KOPT-K1 (cell line): ENCODE data around the gene SETD3.

ENCODE experiments used
- H3K27ac ChIP-seq: fragments of 200-600 bp; sonication (generic); 2 replicates; pipeline ENCODE4 v1.5.1; 2016; ENCODE audit warnings: antibody characterized with exemption, mild to moderate bottlenecking, low read depth, low read length; ENCODE audit not compliant: poor library complexity, severe bottlenecking
- H3K36me3 ChIP-seq: fragments of 200-600 bp; sonication (generic); 2 replicates; pipeline ENCODE4 v1.5.1; 2017; ENCODE audit warnings: antibody characterized with exemption, mild to moderate bottlenecking, low read length, moderate library complexity; ENCODE audit not compliant: insufficient read depth
- H3K9me3 ChIP-seq: fragments of 200-600 bp; sonication (generic); 2 replicates; pipeline ENCODE4 v1.5.1; 2017; ENCODE audit warnings: antibody characterized with exemption, low read length, mild to moderate bottlenecking; ENCODE audit not compliant: insufficient read depth, poor library complexity, severe bottlenecking

Gene SETD3

DNA sequence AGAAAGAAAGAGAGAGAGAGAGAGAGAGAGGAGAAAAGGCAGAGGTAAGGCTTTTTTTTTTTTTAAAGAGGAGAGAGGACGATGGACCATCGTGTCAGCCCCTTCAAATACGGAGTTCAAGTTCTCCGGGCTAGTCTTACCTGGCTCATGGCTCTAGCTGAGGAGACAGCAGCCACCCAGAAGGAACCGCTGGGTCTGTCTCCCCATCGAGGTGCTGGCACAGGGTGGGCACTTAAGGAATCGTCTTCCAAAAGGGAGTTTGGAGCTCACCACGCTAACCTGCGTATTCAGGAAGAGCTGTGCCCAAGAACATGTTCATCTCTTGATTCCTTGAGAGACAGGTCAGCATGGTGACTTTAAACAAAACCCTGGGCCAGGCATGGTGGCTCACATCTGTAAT, 102.7 kb downstream of the SETD3 start:
- no peaks in the 10 kb centered on the region for H3K36me3 ChIP-seq
- no peaks in the 10 kb centered on the region for H3K9me3 ChIP-seq
- H3K27ac ChIP-seq, result no peak overlapping the region

DNA sequence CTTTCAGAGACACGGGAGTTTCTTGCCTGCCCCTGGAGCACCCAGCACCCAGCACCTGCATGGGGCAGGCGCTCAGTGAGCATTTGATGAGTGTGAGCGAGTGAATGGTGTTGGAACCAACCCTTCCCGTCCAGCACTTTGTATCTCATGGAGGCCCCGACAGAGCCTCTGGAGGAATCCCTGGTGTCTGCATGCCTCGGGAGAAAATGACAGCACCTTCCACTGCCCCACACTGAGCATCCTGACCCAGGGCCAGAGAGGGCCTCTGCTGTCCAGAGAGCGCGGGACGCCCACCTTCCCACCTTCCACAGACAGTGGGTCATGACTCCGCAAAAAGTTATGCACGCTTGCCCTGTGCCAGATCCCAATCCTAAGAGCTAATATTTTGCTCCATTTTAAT, 105.7 kb downstream of the SETD3 start:
- no peaks in the 10 kb centered on the region for H3K36me3 ChIP-seq
- H3K9me3 ChIP-seq, result no peaks in the 10 kb centered on the region
- no peak overlapping the region for H3K27ac ChIP-seq

DNA sequence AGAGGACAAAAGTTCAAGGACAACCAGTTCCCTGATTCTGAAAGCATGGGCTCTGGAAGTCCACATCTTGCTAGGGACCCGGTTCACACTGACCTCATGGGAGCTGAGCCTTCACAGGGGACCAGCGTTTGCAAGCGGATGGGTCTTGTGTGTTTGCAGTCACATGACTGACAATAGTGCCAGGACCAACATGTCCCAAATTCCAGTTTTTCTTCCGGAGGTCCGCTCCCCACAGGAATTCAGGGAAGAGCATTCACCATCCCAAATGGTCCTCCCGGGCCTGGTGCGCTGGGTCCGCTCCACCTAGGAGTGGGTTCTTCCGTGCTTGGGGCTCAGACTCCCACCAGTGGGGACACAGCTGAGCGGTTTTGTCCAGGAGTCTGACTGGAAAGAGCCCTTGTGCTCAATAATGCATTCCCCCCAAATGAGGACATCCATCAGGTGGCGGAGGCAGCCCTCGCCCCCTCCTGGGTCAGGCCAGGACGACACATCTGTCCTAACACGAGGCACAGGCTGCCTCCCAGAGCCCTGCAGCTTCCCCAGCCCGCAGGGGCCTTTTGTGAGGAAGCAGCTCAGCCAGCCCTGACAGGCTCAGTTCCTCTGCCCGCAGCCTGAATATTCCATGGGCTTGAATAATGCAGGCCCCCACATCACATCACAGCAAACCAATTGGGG, 116.9 kb downstream of the SETD3 start:
- Histone ChIP-seq H3K9me3 (no peaks in the 10 kb centered on the region), H3K36me3 (no peaks in the 10 kb centered on the region), H3K27ac (no peak overlapping the region)

DNA sequence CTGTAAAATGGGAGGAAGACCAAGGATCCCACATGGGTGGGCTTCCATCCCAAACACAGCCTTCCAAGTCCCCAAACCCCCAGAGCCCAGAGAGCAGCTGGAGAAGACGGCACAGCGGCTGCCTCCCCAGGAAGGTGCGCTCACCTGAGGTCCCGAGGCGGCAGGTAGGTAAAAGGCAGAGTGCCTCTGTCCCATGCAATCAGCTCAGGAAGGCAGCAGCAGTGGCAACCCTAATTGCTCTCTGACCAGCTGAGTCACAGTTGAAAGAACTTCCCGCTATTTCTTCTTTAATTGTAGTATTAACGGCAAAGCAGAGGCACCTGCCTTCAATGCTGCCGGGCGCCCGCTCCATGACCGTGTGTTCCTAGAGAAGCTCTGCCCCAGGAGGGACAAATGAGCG, 117.6 kb downstream of the SETD3 start:
- no peaks in the 10 kb centered on the region for H3K36me3 ChIP-seq
- no peak overlapping the region for H3K27ac ChIP-seq
- H3K9me3 ChIP-seq, result no peaks in the 10 kb centered on the region

DNA sequence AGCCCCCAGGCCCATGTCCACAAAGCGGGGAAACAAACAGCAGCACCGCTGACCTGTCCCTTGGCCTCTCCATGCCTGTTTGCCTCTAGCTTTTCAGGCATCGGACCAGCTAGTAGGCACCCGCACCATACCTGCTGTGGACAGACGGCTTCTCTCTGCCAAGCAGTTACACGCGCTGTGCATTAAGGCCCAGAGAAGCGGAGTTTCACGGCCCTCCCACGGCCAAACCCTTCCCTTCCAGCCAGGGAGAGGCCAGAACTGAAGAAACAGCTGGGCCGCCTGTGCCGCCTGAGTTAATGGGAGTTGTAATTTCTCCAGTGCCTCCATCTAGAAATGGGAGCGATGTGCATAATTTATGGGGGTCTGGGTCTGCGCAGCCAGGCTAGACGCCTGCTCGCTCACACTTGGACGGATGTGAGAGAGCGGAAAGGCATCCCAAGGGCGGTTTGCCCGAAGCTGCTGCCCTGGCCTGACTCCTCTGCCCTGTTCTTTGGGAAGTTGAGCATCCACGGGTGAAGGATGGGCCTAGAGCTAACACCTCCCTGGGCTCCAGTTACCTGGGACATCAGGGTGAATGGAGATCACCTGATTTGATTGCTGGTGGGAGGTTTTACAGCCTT, 119.0 kb downstream of the SETD3 start:
- Histone ChIP-seq H3K36me3 (no peaks in the 10 kb centered on the region), H3K27ac (no peak overlapping the region), H3K9me3 (no peaks in the 10 kb centered on the region)

DNA sequence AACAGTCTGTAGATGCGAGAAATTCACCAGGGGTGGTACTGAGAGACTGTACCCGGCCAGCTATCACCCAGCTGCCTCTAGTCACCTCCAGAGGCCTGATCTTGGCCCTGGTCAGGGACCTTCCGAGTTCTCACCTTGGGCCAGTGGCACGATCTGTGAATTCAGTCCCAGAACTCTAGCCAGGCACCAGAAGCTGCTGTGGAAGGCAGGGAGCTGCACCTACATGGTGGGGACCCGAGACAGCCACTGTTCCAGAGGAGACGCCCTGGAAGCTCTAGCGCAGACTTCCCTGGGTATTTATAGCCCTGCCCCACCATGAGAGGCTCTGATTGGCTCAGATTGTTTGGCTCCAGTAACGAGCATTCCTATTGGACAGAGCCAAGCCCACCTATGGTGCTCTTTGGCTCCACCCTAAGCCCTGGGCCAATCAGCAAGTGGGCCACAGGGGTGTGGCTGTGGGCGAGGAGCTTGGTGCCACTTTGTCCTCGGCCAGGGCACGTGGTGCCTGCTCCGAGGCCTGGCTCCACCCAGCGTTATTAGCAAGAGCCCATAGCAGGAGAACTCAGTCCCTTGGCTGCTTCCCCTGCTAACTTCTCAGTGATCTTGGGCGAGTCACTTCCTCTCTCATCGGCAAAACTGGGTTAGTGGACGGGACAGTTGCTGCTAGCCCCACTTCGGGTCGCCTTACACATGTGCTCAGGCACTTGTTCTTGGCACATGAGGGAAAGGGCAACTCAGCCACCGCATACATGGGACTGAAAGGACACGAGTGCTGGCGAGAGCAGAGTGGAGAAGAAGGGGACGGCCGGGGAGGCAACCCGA, 119.7 kb downstream of the SETD3 start:
- no peaks in the 10 kb centered on the region for H3K9me3 ChIP-seq
- H3K27ac ChIP-seq, result no peak overlapping the region
- H3K36me3 ChIP-seq, result no peaks in the 10 kb centered on the region

DNA sequence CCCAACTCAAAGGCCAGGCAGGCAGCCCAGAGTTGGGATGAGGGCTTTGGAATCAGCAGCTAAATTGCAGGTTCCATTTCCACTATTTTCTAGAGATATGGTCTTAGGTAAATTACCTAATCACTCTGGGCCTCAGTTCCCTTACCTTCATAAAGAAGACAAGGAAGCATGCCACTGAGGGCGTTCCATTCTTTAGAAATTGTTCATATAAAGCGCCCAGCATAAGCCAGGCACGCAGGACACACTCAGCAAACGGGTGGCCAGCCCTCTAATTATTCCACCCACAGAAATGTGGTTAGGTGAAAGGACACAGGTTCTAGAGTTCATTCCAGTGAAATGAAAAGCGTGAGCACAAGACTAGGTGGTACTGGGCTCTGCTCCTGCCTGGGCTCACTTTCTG, 120.8 kb downstream of the SETD3 start:
- no peaks in the 10 kb centered on the region for H3K9me3 ChIP-seq
- H3K27ac ChIP-seq, result no peak overlapping the region
- H3K36me3 ChIP-seq, result no peaks in the 10 kb centered on the region

DNA sequence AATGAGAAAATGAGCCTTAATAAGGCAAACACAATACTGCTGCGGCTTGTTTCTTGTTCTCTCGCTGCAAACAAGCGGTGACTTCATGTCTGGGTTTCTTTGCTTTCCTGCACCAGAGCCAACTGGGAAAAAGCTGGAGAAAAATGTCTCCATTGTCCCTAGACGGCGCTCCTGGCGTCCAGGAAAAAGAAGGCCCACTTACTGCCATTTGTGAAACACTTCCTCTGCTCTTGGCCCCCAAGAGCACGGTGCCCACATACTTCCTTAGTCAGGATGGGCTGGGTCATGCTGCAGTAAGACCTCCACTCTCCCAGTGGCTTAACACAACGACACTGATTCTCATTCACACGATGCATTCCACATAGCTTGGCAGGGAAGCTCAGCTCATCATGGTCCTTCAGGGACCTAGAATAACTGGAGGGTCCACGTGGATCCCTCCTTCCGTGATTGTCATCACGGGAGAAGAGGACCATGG, 122.7 kb downstream of the SETD3 start:
- no peaks in the 10 kb centered on the region for H3K9me3 ChIP-seq
- no peak overlapping the region for H3K27ac ChIP-seq
- H3K36me3 ChIP-seq, result no peaks in the 10 kb centered on the region

DNA sequence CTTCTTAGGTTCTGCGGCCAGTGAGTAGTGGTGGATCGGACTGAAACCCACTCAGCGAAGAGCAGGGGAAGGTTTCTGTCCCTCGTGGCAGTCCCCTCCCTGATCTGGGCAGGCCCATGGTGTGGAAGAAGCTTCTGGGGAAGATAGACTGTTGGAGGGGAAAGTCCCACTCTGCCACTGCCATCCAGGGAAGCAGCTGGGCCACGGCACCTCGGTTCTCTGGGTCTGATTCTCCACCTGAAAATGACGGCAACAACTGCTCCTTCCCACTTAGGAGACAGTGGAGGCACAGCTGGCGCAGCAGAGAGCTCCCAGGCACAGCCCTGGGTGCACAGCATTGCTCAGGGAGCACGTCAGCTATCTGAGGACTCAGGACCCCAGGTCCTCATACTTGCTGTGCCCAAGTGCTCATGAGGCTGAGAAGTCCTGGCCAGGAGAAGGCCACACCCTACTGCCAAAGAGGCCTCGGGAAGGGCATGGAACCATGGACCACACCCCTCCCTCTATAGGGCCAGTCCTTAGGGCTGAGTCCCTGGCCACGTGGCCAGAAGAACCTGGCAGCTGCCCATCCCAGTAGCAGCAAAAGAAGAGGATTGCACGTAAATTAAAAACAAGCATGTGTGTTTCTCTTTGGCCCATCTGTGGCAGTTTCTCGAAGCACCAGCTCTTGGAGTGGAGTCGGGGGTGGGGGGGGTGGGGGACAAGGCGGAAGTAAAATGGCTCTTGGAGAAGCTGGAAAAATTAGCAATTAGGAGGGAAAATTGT, 123.3 kb downstream of the SETD3 start:
- H3K36me3 ChIP-seq, result no peaks in the 10 kb centered on the region
- no peak overlapping the region for H3K27ac ChIP-seq
- no peaks in the 10 kb centered on the region for H3K9me3 ChIP-seq

DNA sequence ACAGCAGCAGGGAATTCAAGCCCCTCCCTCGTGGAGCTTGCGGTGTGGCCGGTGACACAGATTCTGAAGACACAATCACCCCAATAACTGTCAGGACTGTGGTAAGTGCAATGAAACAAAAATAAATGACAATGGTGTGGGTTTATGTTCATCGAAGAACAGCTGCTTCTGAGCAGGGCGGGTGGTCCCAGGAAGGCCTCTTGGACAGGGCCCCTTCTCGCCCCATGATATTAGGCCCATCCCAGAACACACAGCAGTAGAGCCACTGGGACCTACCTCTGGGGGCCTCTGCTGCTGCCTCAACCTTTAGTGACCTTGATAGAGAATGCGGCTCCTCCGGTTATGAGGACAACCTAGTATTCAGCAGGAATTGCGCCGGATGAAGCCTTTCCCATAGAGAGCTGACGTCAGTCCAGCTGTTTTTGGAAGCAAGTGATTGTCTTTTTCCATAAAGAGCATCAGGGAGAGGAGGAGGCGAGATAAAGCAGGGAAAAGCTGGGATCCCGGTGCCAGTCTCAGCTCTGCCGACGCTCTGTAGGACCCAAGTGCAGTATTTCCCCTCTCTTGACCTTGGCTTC, 124.5 kb downstream of the SETD3 start:
- Histone ChIP-seq H3K9me3 (no peaks in the 10 kb centered on the region), H3K36me3 (no peaks in the 10 kb centered on the region), H3K27ac (no peak overlapping the region)

DNA sequence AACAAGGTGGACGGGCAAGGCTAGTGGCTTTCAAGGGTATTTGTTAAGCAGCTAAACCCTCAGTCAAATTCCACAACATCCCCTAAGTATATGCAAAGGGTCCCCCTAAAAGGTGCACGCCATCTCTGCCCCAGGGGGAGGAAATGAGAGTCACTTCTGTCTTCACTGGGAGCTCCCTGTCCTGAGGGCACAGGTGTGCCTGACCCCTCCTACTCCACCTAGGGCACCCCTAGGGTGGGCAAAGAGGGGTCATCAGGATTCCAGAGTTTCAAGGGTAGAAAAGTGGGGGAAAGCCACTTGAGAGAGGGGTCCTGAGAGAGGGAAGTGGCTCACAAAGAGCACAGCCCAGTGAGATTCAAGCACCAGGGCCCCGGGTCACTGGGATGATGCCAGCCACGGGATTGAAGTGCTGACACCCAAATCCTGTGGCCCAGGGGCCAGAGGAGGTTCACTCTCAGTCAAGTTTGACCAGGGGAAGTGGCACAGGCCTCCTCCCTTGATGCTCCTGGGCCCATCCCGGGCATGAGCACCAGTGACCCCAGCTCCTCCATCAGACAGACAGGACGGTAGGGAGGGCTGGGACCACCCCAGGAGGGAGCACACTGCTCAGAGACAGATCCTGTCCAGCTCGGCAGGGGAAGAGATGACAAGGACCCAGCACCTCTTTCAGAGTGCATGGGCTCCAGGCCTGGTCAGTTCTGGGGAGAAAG, 126.3 kb downstream of the SETD3 start:
- no peak overlapping the region for H3K27ac ChIP-seq
- H3K36me3 ChIP-seq, result no peaks in the 10 kb centered on the region

DNA sequence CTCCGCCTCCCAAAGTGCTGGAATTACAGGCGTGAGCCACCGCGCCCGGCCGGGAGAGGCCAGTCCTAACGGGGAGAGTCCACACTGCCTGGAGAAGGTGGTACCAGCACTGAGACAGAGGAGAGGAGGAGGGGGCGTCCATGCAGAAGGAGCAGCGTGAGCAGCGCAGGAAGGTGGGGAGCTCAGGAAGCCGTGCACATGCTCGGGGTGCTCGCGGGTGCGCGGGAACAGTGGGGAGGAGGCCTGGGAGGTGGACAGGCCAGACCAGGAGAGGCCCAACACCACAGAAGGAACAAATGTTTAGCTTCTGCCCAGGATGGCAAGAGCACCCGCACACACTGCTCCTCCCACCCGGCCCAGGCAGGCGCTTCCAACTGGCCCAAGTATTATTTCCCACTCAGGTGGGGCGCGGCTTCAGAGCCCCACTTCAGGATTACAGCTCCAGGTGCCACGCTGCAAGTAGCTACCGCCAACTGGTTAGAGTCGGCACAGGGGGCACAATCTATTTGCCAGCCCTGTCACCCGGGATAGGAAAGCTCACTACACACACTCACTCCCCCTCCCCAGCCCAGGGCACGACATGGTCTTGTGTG, 127.9 kb downstream of the SETD3 start:
- Histone ChIP-seq H3K9me3 (no peaks in the 10 kb centered on the region), H3K36me3 (no peaks in the 10 kb centered on the region), H3K27ac (no peak overlapping the region)

More for the DNA sequence above, 126.3 kb downstream of the SETD3 start:
- H3K9me3 ChIP-seq, result no peaks in the 10 kb centered on the region

DNA sequence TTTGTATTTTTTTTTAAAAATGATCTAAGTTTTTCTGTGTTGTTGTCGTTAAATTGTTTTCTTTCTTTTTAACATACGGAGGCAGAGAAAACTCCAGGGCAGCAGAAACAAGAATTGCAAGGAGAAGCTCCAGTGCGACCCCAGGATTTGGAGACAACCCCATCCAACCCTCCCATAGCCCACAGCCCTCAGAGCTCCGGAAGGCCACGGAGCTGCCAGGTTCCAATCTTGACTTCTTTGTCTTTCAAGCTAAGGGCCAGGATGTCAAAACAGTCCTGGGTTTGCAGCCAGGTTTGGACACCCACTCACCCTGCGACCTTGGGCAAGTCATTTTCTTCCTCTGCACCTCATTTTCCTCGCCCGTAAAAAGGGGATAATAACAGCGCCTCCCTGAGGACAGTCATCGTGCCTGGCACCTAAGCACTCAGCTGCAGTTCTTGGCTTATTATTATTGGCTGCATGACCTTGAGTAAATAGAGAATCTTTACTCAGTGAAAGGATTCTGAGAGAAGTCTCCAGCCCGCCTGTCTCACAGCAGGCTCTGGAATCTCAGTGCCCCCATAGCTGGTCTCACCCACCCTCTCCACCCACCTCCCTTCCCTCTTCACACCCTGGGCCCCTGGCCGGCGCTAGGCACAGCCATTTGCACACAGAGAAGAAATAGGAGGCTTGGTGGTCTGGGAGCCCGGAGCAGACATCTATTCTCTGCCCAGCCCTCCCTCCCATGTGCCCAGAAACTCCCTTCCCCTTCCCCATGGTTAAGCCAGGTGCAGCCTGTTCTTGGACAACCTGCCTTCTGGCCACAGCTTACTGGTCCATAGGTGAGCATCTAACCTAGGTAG, 129.3 kb downstream of the SETD3 start:
- no peaks in the 10 kb centered on the region for H3K36me3 ChIP-seq
- no peaks in the 10 kb centered on the region for H3K9me3 ChIP-seq
- H3K27ac ChIP-seq, result no peak overlapping the region
